Natural killer cell (primary cell): ENCODE measurements around the gene CD248. TPM values are rescaled to one million over a fixed set of nuclear protein-coding genes. Genes with fewer than 3 reads are reported as not detected.

Source experiments
- ATAC-seq, 3 donors: fragments of 150-1000 bp in 2 of 3; fragments of 200-7000 bp in 1 of 3; cut with Tn5 transposase; 1 replicate in 1 of 3; 2 replicates in 2 of 3; pipeline ENCODE4 v1.10.0; 2021; ENCODE audit warnings: mild to moderate bottlenecking in 2 of 3, moderate library complexity in 2 of 3
- DNase-seq, 2 donors: peaks; one replicate each; pipeline versions ENCODE4 v3.0.0 to v3.0.0-alpha.2; 2013 to 2021; ENCODE audit warnings: mixed read lengths in 1 of 2
- H3K27ac ChIP-seq: one replicate; pipeline ENCODE4 v1.5.1; 2013; ENCODE audit warnings: mild to moderate bottlenecking, low read length
- H3K27me3 ChIP-seq: one replicate; pipeline ENCODE4 v1.6.1; 2013; ENCODE audit warnings: low read length; ENCODE audit not compliant: control insufficient read depth, insufficient read depth
- H3K36me3 ChIP-seq: one replicate; pipeline ENCODE4 v1.6.1; 2013; ENCODE audit warnings: low read length; ENCODE audit not compliant: control insufficient read depth, insufficient read depth
- H3K4me1 ChIP-seq: one replicate; pipeline ENCODE4 v1.6.1; 2013; ENCODE audit warnings: low read length; ENCODE audit not compliant: control insufficient read depth, insufficient read depth
- H3K4me3 ChIP-seq: one replicate; pipeline ENCODE4 v1.5.1; 2013; ENCODE audit warnings: low read length
- H3K9me3 ChIP-seq: one replicate; pipeline ENCODE4 v1.6.1; 2013; ENCODE audit warnings: low read length; ENCODE audit not compliant: control insufficient read depth, insufficient read depth
- H3K27ac Mint-ChIP-seq, 2 donors: one replicate each; pipeline ENCODE4 v1.8.0; 2022; ENCODE audit warnings: mild to moderate bottlenecking in 2 of 2, mixed read lengths in 2 of 2, moderate library complexity in 1 of 2
- H3K27me3 Mint-ChIP-seq, 2 donors: one replicate each; pipeline ENCODE4 v1.8.0; 2022; ENCODE audit warnings: low read depth in 2 of 2, mixed read lengths in 2 of 2
- H3K36me3 Mint-ChIP-seq: one replicate; pipeline ENCODE4 v1.8.0; 2022; ENCODE audit warnings: mixed read lengths
- H3K4me1 Mint-ChIP-seq, 2 donors: one replicate each; pipeline ENCODE4 v1.8.0; 2022; ENCODE audit warnings: mixed read lengths in 2 of 2
- H3K4me3 Mint-ChIP-seq: one replicate; pipeline ENCODE4 v1.8.0; 2022; ENCODE audit warnings: mild to moderate bottlenecking, moderate library complexity, mixed read lengths
- H3K9me3 Mint-ChIP-seq, 2 donors: one replicate each; pipeline ENCODE4 v1.8.0; 2022; ENCODE audit warnings: mixed read lengths in 2 of 2
- WGBS: methylation state at CpG from one replicate; pipeline ENCODE4 v1.1.7; 2013; ENCODE audit warnings: missing lambda C conversion rate; ENCODE audit not compliant: insufficient coverage; 5-methylcytosine and 5-hydroxymethylcytosine counted together
- intact Hi-C: fragments of 100-400 bp; cut with micrococcal nuclease; formaldehyde crosslinking; loops from one replicate; pipeline ENCODE4 v1.14.2; 2022
- total RNA-seq, 4 donors: library from RNA; stranded (reverse); fragments of 120-200 nt in 1 of 4; gene quantifications; one replicate each; pipeline versions ENCODE4 v1.2.3 to v1.2.4, GENCODE V29; 2013 to 2022
- TF ChIP-seq, protein P1 (sequence below): fragments of 200-600 bp; IDR thresholded peaks from one replicate; pipeline ENCODE4 v1.8.0; 2022; ENCODE audit warnings: antibody characterized with exemption

CD248 gene
- total RNA-seq, 3 donors from 2014 or later (not counting 1 experiment from before 2014, with no cell fraction given), result 0.23 to 0.40 (median 0.32) TPM

- peak overlapping the region; percentile 96 for H3K4me3 Mint-ChIP-seq
- DNase-seq (no peak), ATAC-seq (no peak)
- peaks cover 11% of the 10 kb centered on the region for H3K27me3 ChIP-seq
- H3K4me1 ChIP-seq, result peaks cover 37% of the 10 kb centered on the region
- no peaks in the 10 kb centered on the region for H3K9me3 ChIP-seq
- H3K36me3 Mint-ChIP-seq, result no peaks in the 10 kb centered on the region
- H3K36me3 ChIP-seq, result no peaks in the 10 kb centered on the region
- TF ChIP-seq, protein P1, sequence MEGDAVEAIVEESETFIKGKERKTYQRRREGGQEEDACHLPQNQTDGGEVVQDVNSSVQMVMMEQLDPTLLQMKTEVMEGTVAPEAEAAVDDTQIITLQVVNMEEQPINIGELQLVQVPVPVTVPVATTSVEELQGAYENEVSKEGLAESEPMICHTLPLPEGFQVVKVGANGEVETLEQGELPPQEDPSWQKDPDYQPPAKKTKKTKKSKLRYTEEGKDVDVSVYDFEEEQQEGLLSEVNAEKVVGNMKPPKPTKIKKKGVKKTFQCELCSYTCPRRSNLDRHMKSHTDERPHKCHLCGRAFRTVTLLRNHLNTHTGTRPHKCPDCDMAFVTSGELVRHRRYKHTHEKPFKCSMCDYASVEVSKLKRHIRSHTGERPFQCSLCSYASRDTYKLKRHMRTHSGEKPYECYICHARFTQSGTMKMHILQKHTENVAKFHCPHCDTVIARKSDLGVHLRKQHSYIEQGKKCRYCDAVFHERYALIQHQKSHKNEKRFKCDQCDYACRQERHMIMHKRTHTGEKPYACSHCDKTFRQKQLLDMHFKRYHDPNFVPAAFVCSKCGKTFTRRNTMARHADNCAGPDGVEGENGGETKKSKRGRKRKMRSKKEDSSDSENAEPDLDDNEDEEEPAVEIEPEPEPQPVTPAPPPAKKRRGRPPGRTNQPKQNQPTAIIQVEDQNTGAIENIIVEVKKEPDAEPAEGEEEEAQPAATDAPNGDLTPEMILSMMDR, result no peak
- 85% methylated on average over 2 of the region's 2 CpGs for WGBS
- no peak overlapping the region for H3K4me3 ChIP-seq
- intact Hi-C loops, result no loop called here
- peaks cover 24 to 43% of the 10 kb centered on the region in 2 donors for H3K4me1 Mint-ChIP-seq
- H3K9me3 Mint-ChIP-seq, result no peaks in the 10 kb centered on the region
- H3K27ac ChIP-seq, result no peak overlapping the region
- peaks cover 28% of the 10 kb centered on the region in 2 donors for H3K27me3 Mint-ChIP-seq
- peak overlapping the region in 1 of 2 donors; percentile 87 for H3K27ac Mint-ChIP-seq
Observed at GRCh38 chr11:66290330-66290621, 26.6 kb downstream of the CD248 start.

- ATAC-seq (peak; percentile 35 to 50 (median 38)), DNase-seq (peak; percentile 63 to 85)
- Mint-ChIP-seq H3K4me3 (peak overlapping the region; percentile 96), H3K36me3 (no peaks in the 10 kb centered on the region), H3K9me3 (no peaks in the 10 kb centered on the region), H3K27me3 (peaks cover 28% of the 10 kb centered on the region in 2 donors), H3K27ac (peak overlapping the region; percentile 87 to 89), H3K4me1 (peaks cover 24 to 43% of the 10 kb centered on the region in 2 donors)
- TF ChIP-seq, protein P1, result no peak
- whole genome bisulfite sequencing, result 11% methylated on average over 36 of the region's 36 CpGs
- Histone ChIP-seq H3K27me3 (peaks cover 11% of the 10 kb centered on the region), H3K9me3 (no peaks in the 10 kb centered on the region), H3K36me3 (no peaks in the 10 kb centered on the region), H3K4me3 (peak overlapping the region; percentile 69), H3K4me1 (peaks cover 37% of the 10 kb centered on the region), H3K27ac (peak overlapping the region; percentile 72)
- intact Hi-C loops, result loop anchor here (1.0 kb wide), 1 partner anchor 21 kb away; the partner anchor contains the start of gene RAB1B
Observed at GRCh38 chr11:66289548-66290329, 27.1 kb downstream of the CD248 start.

DNA sequence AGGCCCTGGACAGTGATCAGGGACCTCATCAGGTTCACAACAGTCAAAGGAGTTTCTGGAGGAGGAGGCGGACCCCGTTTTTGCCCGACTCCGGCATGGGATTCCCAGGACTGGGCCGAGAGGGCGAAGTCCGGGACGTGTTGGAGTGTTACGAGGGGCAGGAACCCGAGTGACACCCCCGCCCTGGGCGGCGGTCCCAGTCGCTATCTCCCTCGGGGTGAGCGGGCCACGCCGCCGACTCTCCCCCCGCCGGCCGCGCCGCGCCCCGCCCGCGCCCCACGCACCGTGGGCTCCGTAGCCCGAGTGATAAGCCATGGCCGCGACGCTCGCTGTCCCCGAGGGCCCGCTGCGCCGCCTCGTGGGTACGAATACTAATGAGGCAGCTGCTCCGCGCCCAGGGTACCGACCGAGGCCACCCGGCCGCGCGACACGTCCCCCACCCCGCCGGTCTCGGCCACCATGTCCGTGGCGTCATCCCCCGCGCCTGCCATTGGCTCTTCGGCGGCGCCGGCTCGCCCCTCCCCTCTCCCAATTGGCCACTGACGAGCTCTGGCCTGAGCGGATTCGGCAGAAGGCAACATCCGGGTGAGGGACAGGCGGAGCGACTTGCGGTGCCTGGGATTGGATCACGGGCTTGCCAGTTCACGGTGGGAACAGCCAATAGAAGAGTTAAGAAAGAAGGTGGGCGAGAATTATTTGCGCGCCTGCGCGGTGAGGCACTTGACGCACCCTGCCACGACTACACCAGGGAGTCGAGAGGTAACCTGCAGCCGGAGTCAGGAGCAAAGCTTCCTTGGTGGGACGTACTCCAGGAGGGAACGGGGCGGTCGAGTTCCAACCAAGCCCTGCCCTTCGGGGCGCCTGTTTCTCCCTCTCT, 27.9 kb downstream of the CD248 start, which contains the start of gene YIF1A:
Gene YIF1A, minus strand, starts transcription at position 473 of the 877 bp plus-strand sequence. Its CDS starts 158 bp downstream, at position 315.
- Histone ChIP-seq H3K9me3 (no peaks in the 10 kb centered on the region), H3K36me3 (peaks cover 2% of the 10 kb centered on the region), H3K4me3 (peak within 1 kb of the TSS; percentile 69), H3K27me3 (peaks cover 11% of the 10 kb centered on the region), H3K27ac (peak within 1 kb of the TSS; percentile 82), H3K4me1 (peaks cover 37% of the 10 kb centered on the region)
- peaks cover 28% of the 10 kb centered on the region in 2 donors for H3K27me3 Mint-ChIP-seq
- DNase-seq (peak; percentile 97 to 99), ATAC-seq (peak; percentile 91 to 98 (median 91))
- peak within 1 kb of the TSS; percentile 96 for H3K4me3 Mint-ChIP-seq
- H3K27ac Mint-ChIP-seq, result peak within 1 kb of the TSS; percentile 87 to 89
- no peaks in the 10 kb centered on the region for H3K36me3 Mint-ChIP-seq
- no peaks in the 10 kb centered on the region for H3K9me3 Mint-ChIP-seq
- peaks cover 24 to 43% of the 10 kb centered on the region in 2 donors for H3K4me1 Mint-ChIP-seq
- intact Hi-C loops, result loop anchor here (1.0 kb wide), 1 partner anchor 21 kb away; the partner anchor contains the start of gene RAB1B
- TF ChIP-seq, protein P1, result no peak
- under 1% methylated on average over 87 of the region's 87 CpGs for WGBS
